Middle frontal gyrus (tissue), 1 donor: ENCODE measurements around the gene TUSC2.
"Not testable (repeated sequence)": the region's sequence is repeated elsewhere in the genome, so short reads cannot be mapped to it uniquely, and the experiment has no call there.

ENCODE experiments used
- DNase-seq: peaks from one replicate; pipeline ENCODE4 v3.0.0-alpha.2; 2015; ENCODE audit warnings: low spot score; ENCODE audit errors: extremely low spot score

TUSC2 gene

DNA sequence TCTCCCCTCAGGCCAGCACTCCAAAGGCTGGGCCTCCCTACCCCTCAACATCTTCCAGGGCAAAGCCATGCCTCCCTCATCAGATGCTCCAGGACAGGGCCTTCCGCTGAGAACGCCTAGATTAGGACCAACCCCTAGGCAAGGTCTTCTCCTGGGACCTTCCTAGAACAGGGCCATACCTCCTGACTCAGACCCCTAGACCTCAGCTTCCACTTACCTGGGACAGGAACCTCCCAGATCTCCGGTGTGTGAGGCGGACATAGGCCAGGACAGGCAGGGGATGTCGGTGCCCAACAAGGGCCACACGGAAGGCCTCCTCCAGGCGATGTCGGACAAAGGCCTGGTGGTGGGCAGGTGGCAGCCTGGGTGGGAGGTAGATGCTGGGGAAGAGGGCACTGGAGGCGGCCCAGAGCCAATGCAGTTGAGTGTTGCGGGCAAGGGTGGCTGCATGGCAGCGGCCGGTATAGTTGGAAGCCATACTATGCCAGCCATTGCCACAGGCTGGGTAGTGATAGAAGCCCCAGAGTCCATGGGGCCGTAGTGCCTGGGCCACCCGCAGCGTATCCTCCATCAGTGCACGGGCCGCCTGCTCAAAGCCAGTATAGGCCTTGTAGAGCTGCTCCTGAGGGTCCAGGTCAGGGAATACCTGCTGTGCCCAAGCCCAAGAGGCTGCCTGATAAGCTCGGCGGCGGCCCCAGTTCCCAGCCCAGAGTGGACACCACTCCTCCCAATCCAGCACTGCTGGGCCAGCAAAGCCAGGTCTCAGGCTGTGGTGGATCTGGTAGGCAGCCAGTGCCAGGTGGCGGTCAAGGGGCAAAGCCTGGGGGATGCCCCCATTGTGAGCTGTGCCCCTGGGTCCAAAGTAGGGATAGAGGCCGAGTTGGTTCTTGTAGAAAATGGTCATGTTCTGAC is 33.3 kb downstream of the TUSC2 start:
- no peak for DNase-seq

- DNase-seq: no peak
Measured at GRCh38 chr3:50294089-50294488, 33.9 kb downstream of the TUSC2 start.

- no peak for DNase-seq
Measured at GRCh38 chr3:50293079-50293801, 34.8 kb downstream of the TUSC2 start.

- DNase-seq: peak; percentile 97
Measured at GRCh38 chr3:50292159-50293078, 35.6 kb downstream of the TUSC2 start, which contains the start of gene IFRD2. Gene IFRD2 (minus strand): TSS chr3:50292429. CDS start chr3:50292274, 155 bp downstream.

GRCh38 chr3:50290161-50290641 is 37.8 kb downstream of the TUSC2 start:
- DNase-seq: no peak

- DNase-seq: no peak
Measured at GRCh38 chr3:50289130-50289529, 38.9 kb downstream of the TUSC2 start.

GRCh38 chr3:50288387-50289007 is 39.5 kb downstream of the TUSC2 start:
- DNase-seq: no peak

DNA sequence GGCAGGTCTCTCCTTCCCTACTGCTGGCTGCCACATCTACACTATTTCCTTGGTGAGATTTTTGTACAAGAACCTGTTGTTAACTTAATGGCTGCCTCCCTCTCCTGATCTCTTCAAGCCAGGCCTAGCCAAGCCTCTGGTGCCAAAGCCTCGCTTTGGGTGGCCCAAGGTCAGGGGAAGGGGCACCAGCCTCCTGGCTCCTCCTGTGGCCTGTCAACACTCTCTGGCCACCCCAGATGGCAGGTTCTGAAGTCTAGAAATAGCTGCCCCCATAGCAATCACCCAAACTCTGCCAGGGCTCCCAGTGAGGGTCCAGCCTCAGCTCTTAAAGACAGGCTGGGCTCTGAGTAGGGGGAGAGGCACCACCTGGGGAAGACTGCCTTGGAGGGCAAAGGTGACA is 40.8 kb downstream of the TUSC2 start:
- no peak for DNase-seq

GRCh38 chr3:50286322-50287227 is 41.4 kb downstream of the TUSC2 start:
- no peak for DNase-seq

- not testable (repeated sequence) for DNase-seq
Measured at GRCh38 chr3:50284121-50284520, 43.9 kb downstream of the TUSC2 start.

DNA sequence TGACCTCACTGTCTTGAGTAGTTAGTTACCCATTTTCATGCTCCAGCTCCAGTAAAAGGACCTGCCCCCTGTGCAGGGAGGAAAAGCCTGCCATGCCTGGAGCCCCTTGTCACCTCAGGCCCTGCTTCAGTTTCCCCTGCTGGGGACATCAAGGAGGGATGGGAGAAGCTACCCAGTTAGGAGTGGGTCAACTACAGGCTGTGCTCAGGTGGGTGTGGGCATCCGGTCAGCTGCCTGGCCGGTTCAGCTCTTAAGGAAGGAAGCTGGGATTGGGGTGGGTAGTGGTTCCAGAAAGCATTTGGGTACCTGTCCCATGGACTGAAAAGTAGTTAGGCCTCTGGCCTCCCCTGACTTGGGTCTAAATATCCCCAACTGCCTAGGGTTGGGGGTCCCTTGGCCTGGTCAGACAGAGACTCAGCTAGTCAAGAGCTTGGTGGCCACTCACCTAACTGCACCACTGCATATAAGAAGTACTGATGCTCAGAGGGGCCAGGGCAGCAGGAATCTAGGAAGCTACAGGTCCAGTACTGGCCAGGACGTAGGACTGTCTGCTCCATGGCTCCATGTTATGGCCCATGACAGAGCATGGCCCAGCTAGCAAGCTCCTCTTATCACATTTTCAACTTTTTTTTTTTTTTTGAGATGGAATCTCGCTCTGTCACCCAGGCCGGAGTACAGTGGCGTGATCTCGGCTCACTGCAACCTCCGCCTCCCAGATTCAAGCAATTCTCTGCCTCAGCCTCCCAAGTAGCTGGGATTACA is 48.6 kb downstream of the TUSC2 start:
- DNase-seq: no peak

- DNase-seq: no peak
Measured at GRCh38 chr3:50278880-50279224, 49.2 kb downstream of the TUSC2 start, which contains the start of gene LSMEM2. Gene LSMEM2 (plus strand): TSS chr3:50279087. CDS start chr3:50279114, 27 bp downstream.

DNA sequence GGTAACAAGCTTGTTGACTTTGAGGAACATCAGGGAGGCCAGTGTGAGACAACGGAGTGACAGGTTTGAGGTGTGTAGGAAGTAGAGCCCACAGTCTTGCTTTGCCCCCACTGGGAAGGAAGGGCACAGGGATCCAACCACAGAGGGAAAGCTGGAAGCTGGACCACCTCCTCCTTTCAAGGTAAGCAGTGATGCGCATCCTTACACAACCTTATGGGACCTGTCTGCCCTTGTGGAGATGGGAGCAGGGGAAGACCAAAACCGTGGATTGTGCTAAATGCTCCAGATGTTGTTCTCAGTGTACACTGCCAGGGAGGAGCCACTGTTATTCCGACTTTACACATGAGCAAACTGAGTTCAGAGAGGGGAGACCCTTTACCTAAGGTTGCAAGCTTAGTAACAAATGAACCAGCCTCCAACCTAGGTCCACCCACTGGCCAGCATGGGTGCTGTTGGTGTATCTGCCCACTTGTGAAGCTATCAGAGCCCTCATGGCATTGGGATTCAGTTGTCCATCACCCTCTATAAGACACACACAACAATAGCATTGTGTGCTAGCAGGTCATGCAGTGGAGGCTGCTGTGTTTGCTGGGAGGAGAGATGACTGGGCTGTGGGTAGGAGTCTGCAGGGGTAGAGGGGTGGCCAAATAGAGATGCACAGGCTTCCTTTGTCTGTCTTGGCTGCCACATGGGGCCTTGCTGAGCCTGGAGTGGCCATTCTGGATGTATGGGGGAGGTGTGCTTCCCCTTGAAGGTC is 49.7 kb downstream of the TUSC2 start:
- DNase-seq: no peak

- no peak for DNase-seq
Measured at GRCh38 chr3:50276762-50277101, 51.3 kb downstream of the TUSC2 start.

DNA sequence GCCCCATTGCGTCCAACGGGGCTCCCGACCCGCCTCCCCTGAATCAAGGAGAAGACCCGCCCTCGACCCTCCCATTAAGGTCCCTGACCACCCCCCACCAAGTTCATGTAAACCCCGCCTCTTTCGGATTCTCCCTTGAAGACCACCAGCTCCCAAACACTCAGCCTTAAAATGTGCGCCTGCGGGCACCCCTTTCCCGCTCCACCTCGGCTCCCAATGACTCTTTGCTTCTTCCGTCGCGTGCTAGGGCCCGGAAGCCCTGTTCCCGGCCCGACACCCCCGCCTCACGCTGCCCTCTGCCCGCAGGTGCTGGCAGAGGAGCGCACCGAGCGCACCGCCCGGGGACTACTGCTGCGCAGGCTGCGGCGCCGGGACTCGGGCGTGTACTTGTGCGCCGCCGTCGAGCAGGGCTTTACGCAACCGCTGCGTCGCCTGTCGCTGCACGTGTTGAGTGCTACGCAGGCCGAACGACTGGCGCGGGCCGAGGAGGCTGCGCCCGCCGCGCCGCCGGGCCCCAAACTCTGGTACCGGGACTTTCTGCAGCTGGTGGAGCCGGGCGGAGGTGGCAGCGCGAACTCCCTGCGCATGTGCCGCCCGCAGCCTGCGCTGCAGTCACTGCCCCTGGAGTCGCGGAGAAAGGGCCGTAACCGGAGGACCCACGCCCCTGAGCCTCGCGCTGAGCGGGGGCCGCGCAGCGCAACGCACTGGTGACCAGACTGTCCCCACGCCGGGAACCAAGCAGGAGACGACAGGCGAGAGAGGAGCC is 51.8 kb downstream of the TUSC2 start:
- DNase-seq: no peak

GRCh38 chr3:50275141-50275995 is 52.7 kb downstream of the TUSC2 start:
- DNase-seq: no peak
